T-helper 17 cell (primary cell): ENCODE data around the gene DENND1C. TPM values are rescaled to one million over a fixed set of nuclear protein-coding genes. Genes with fewer than 3 reads are reported as not detected.

Experiments used
- ATAC-seq: fragments of 150-1000 bp; cut with Tn5 transposase; 2 replicates; pipeline ENCODE4 v1.10.0; 2021; ENCODE audit warnings: mild to moderate bottlenecking, moderate library complexity
- DNase-seq, 3 donors: peaks; one replicate each; pipeline versions ENCODE4 v3.0.0 to v3.0.0-alpha.2; 2020 to 2021
- H3K9me3 ChIP-seq: one replicate; pipeline ENCODE4 v1.7.0; 2013; ENCODE audit warnings: low read length, mild to moderate bottlenecking; ENCODE audit not compliant: control insufficient read depth, poor library complexity, severe bottlenecking
- H3K27ac Mint-ChIP-seq: one replicate; pipeline ENCODE4 v1.8.0; 2022; ENCODE audit warnings: mild to moderate bottlenecking, moderate library complexity, mixed read lengths
- H3K27me3 Mint-ChIP-seq: one replicate; pipeline ENCODE4 v1.8.0; 2022; ENCODE audit warnings: mixed read lengths
- H3K36me3 Mint-ChIP-seq: one replicate; pipeline ENCODE4 v1.8.0; 2022; ENCODE audit warnings: low read depth, mixed read lengths
- H3K4me1 Mint-ChIP-seq: one replicate; pipeline ENCODE4 v1.8.0; 2022; ENCODE audit warnings: mild to moderate bottlenecking, mixed read lengths
- H3K4me3 Mint-ChIP-seq: one replicate; pipeline ENCODE4 v1.8.0; 2022; ENCODE audit warnings: mild to moderate bottlenecking, moderate library complexity, mixed read lengths
- total RNA-seq, 4 donors: library from RNA in 2 of 4; stranded (reverse) in 2 of 4; gene quantifications; one replicate each; pipeline ENCODE4 v1.2.3 and lab custom pipeline; 2022 to 2026

Gene DENND1C
- total RNA-seq, 2 donors from 2014 or later, result 104 to 105 TPM

- DNase-seq (no peak), ATAC-seq (no peak)
- Mint-ChIP-seq H3K27me3 (peaks cover 23% of the 10 kb centered on the region), H3K4me3 (peak overlapping the region; percentile 90), H3K27ac (peak overlapping the region; percentile 41), H3K4me1 (peaks cover 11% of the 10 kb centered on the region), H3K36me3 (no peaks in the 10 kb centered on the region)
- H3K9me3 ChIP-seq, result no peaks in the 10 kb centered on the region
These were observed 19.5 kb upstream of the DENND1C start for GRCh38 chr19:6500837-6501739.

- no peaks in the 10 kb centered on the region for H3K9me3 ChIP-seq
- DNase-seq (no peak), ATAC-seq (no peak)
- Mint-ChIP-seq H3K4me3 (no peak overlapping the region), H3K4me1 (peaks cover 3% of the 10 kb centered on the region), H3K36me3 (no peaks in the 10 kb centered on the region), H3K27me3 (peaks cover 23% of the 10 kb centered on the region), H3K27ac (peak overlapping the region; percentile 66)
These were observed 17.6 kb upstream of the DENND1C start for GRCh38 chr19:6499052-6499790.

- peaks cover 18% of the 10 kb centered on the region for H3K27me3 Mint-ChIP-seq
These were observed 16.9 kb upstream of the DENND1C start for GRCh38 chr19:6498294-6499036.

GRCh38 chr19:6495947-6496346 is 14.4 kb upstream of the DENND1C start:
- H3K4me3 Mint-ChIP-seq, result no peak overlapping the region
- ATAC-seq (no peak), DNase-seq (no peak)
- H3K27ac Mint-ChIP-seq, result no peak overlapping the region
- no peaks in the 10 kb centered on the region for H3K4me1 Mint-ChIP-seq
- no peaks in the 10 kb centered on the region for H3K9me3 ChIP-seq
- no peaks in the 10 kb centered on the region for H3K36me3 Mint-ChIP-seq
- peaks cover 3% of the 10 kb centered on the region for H3K27me3 Mint-ChIP-seq

More at GRCh38 chr19:6498294-6499036, 16.9 kb upstream of the DENND1C start:
- Mint-ChIP-seq H3K27ac (peak overlapping the region; percentile 66), H3K36me3 (no peaks in the 10 kb centered on the region), H3K4me1 (peaks cover 3% of the 10 kb centered on the region), H3K4me3 (no peak overlapping the region)
- DNase-seq (no peak), ATAC-seq (no peak)
- H3K9me3 ChIP-seq, result no peaks in the 10 kb centered on the region

- DNase-seq (no peak), ATAC-seq (no peak)
- no peak overlapping the region for H3K27ac Mint-ChIP-seq
- H3K9me3 ChIP-seq, result no peaks in the 10 kb centered on the region
- no peak overlapping the region for H3K4me3 Mint-ChIP-seq
- H3K36me3 Mint-ChIP-seq, result no peaks in the 10 kb centered on the region
- peaks cover 5% of the 10 kb centered on the region for H3K4me1 Mint-ChIP-seq
- H3K27me3 Mint-ChIP-seq, result no peaks in the 10 kb centered on the region
These were observed 12.9 kb upstream of the DENND1C start for GRCh38 chr19:6494438-6495036.

GRCh38 chr19:6491802-6492592 is 10.4 kb upstream of the DENND1C start:
- Mint-ChIP-seq H3K27me3 (no peaks in the 10 kb centered on the region), H3K4me3 (no peak overlapping the region), H3K4me1 (peaks cover 10% of the 10 kb centered on the region), H3K36me3 (no peaks in the 10 kb centered on the region), H3K27ac (no peak overlapping the region)
- H3K9me3 ChIP-seq, result no peaks in the 10 kb centered on the region
- no peak for DNase-seq
- ATAC-seq, result no peak

- no peaks in the 10 kb centered on the region for H3K9me3 ChIP-seq
- peak overlapping the region; percentile 79 for H3K27ac Mint-ChIP-seq
- peak overlapping the region; percentile 84 for H3K4me3 Mint-ChIP-seq
- DNase-seq, result no peak
- no peaks in the 10 kb centered on the region for H3K36me3 Mint-ChIP-seq
- no peaks in the 10 kb centered on the region for H3K27me3 Mint-ChIP-seq
- no peak for ATAC-seq
- peaks cover 10% of the 10 kb centered on the region for H3K4me1 Mint-ChIP-seq
These were observed 8.5 kb upstream of the DENND1C start for GRCh38 chr19:6490134-6490533.

GRCh38 chr19:6489278-6490061 is 7.9 kb upstream of the DENND1C start:
- H3K27me3 Mint-ChIP-seq, result no peaks in the 10 kb centered on the region
- ATAC-seq (peak; percentile 78), DNase-seq (no peak)
- no peaks in the 10 kb centered on the region for H3K9me3 ChIP-seq
- peak overlapping the region; percentile 84 for H3K4me3 Mint-ChIP-seq
- H3K27ac Mint-ChIP-seq, result peak overlapping the region; percentile 79
- no peaks in the 10 kb centered on the region for H3K36me3 Mint-ChIP-seq
- peaks cover 10% of the 10 kb centered on the region for H3K4me1 Mint-ChIP-seq

- DNase-seq (no peak), ATAC-seq (no peak)
- Mint-ChIP-seq H3K4me3 (no peak overlapping the region), H3K36me3 (peaks cover 3% of the 10 kb centered on the region), H3K4me1 (peaks cover 33% of the 10 kb centered on the region), H3K27ac (no peak overlapping the region), H3K27me3 (no peaks in the 10 kb centered on the region)
- no peaks in the 10 kb centered on the region for H3K9me3 ChIP-seq
These were observed 3.2 kb upstream of the DENND1C start for GRCh38 chr19:6484831-6485230.

- Mint-ChIP-seq H3K36me3 (peaks cover 3% of the 10 kb centered on the region), H3K4me3 (no peak overlapping the region), H3K27me3 (no peaks in the 10 kb centered on the region), H3K4me1 (peaks cover 31% of the 10 kb centered on the region), H3K27ac (no peak overlapping the region)
- ATAC-seq (no peak), DNase-seq (no peak)
- H3K9me3 ChIP-seq, result no peaks in the 10 kb centered on the region
These were observed 2.6 kb upstream of the DENND1C start for GRCh38 chr19:6484230-6484629.

GRCh38 chr19:6483235-6483634 is 1.6 kb upstream of the DENND1C start:
- ATAC-seq, result no peak
- peaks cover 3% of the 10 kb centered on the region for H3K36me3 Mint-ChIP-seq

GRCh38 chr19:6482343-6482686 is 728 bp upstream of the DENND1C start:
- Mint-ChIP-seq H3K4me3 (peak overlapping the region; percentile 99), H3K4me1 (peaks cover 29% of the 10 kb centered on the region), H3K36me3 (peaks cover 3% of the 10 kb centered on the region), H3K27me3 (no peaks in the 10 kb centered on the region), H3K27ac (peak overlapping the region; percentile 98)
- no peaks in the 10 kb centered on the region for H3K9me3 ChIP-seq
- no peak for ATAC-seq
- no peak for DNase-seq

More at GRCh38 chr19:6483235-6483634, 1.6 kb upstream of the DENND1C start:
- peak overlapping the region; percentile 5 for H3K4me3 Mint-ChIP-seq
- no peak for DNase-seq
- H3K27me3 Mint-ChIP-seq, result no peaks in the 10 kb centered on the region
- no peaks in the 10 kb centered on the region for H3K9me3 ChIP-seq
- H3K4me1 Mint-ChIP-seq, result peaks cover 29% of the 10 kb centered on the region
- H3K27ac Mint-ChIP-seq, result peak overlapping the region; percentile 98
